Loucy (cell line): ENCODE measurements around the gene TUT7.

Experiments
- H2AFZ ChIP-seq: fragments of 200-600 bp; sonication (generic); 2 replicates; pipeline ENCODE4 v1.6.0; 2016; ENCODE audit warnings: antibody characterized with exemption, mild to moderate bottlenecking, low read length, moderate library complexity
- H3F3A ChIP-seq: fragments of 200-600 bp; 2 replicates; pipeline ENCODE4 v1.6.0; 2016; ENCODE audit warnings: antibody characterized with exemption, low read depth, mild to moderate bottlenecking
- H3K27me3 ChIP-seq: fragments of 200-600 bp; sonication (generic); 2 replicates; pipeline ENCODE4 v1.6.1; 2014; ENCODE audit warnings: low read length, mild to moderate bottlenecking; ENCODE audit not compliant: insufficient read depth, poor library complexity, severe bottlenecking
- H3K36me3 ChIP-seq: fragments of 200-600 bp; sonication (generic); 2 replicates; pipeline ENCODE4 v1.6.1; 2016; ENCODE audit warnings: low read length; ENCODE audit not compliant: insufficient read depth
- H3K4me1 ChIP-seq: fragments of 200-600 bp; sonication (generic); 2 replicates; pipeline ENCODE4 v1.5.1; 2014; ENCODE audit warnings: low read length, mild to moderate bottlenecking; ENCODE audit not compliant: insufficient read depth, poor library complexity, severe bottlenecking
- H3K4me2 ChIP-seq: fragments of 200-600 bp; sonication (generic); 2 replicates; pipeline ENCODE4 v1.6.0; 2014; ENCODE audit warnings: antibody characterized with exemption, low read length, low read depth, mild to moderate bottlenecking; ENCODE audit not compliant: poor library complexity, severe bottlenecking
- H3K4me3 ChIP-seq: fragments of 200-600 bp; sonication (generic); 2 replicates; pipeline ENCODE4 v1.5.1; 2014; ENCODE audit warnings: low read length, mild to moderate bottlenecking, mixed read lengths; ENCODE audit not compliant: poor library complexity, severe bottlenecking
- H3K79me2 ChIP-seq: fragments of 200-600 bp; sonication (generic); 2 replicates; pipeline ENCODE4 v1.6.1; 2014; ENCODE audit warnings: low read length; ENCODE audit not compliant: insufficient read depth
- H3K9ac ChIP-seq: fragments of 200-600 bp; sonication (generic); 2 replicates; pipeline ENCODE4 v1.6.0; 2014; ENCODE audit warnings: mild to moderate bottlenecking, low read depth, low read length, moderate library complexity; ENCODE audit not compliant: poor library complexity, severe bottlenecking
- H3K9me2 ChIP-seq: fragments of 200-600 bp; sonication (generic); replicated peaks from 2 replicates; pipeline ENCODE4 v1.6.1; 2016; ENCODE audit warnings: low read depth, low read length, mixed read lengths
- H3K9me3 ChIP-seq: fragments of 200-600 bp; sonication (generic); 2 replicates; pipeline ENCODE4 v1.6.1; 2014; ENCODE audit warnings: mild to moderate bottlenecking, antibody characterized with exemption, low read length, low read depth; ENCODE audit not compliant: insufficient read depth
- H4K20me1 ChIP-seq: fragments of 200-600 bp; sonication (generic); 2 replicates; pipeline ENCODE4 v1.6.0; 2014; ENCODE audit warnings: antibody characterized with exemption, low read length, mild to moderate bottlenecking; ENCODE audit not compliant: insufficient read depth, poor library complexity, severe bottlenecking
- EZH2phosphoT487 ChIP-seq: fragments of 200-600 bp; IDR thresholded peaks from 2 replicates; pipeline ENCODE4 v1.6.1; 2018; ENCODE audit warnings: antibody characterized with exemption, mild to moderate bottlenecking, moderate library complexity, borderline replicate concordance
- TF ChIP-seq, protein P1 (sequence below): fragments of 200-600 bp; sonication (generic); conservative IDR thresholded peaks from 2 replicates; pipeline ENCODE4 v1.5.1; 2014; ENCODE audit warnings: mild to moderate bottlenecking, antibody characterized with exemption, low read length

The TUT7 gene

DNA sequence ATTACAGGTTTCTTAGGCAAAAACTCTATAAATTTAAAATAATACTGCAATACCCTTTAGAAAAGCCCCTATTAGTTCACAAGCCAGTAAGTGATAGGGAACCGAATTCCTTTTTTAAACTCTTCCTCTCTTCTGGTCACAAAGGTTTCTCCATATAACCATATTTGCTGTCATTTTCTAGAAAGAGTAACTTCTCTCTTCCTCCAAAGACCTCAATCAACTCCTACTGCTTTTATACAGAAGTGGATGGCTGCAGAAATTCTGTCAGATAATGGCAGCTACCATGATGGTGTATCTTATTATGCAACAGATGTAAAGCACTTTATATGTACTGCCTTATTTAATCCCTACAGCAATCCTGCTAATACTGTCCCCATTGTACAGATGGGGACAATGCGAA is 6.2 kb downstream of the TUT7 start:
- TF ChIP-seq, protein P1, sequence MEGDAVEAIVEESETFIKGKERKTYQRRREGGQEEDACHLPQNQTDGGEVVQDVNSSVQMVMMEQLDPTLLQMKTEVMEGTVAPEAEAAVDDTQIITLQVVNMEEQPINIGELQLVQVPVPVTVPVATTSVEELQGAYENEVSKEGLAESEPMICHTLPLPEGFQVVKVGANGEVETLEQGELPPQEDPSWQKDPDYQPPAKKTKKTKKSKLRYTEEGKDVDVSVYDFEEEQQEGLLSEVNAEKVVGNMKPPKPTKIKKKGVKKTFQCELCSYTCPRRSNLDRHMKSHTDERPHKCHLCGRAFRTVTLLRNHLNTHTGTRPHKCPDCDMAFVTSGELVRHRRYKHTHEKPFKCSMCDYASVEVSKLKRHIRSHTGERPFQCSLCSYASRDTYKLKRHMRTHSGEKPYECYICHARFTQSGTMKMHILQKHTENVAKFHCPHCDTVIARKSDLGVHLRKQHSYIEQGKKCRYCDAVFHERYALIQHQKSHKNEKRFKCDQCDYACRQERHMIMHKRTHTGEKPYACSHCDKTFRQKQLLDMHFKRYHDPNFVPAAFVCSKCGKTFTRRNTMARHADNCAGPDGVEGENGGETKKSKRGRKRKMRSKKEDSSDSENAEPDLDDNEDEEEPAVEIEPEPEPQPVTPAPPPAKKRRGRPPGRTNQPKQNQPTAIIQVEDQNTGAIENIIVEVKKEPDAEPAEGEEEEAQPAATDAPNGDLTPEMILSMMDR = no peak
- TF ChIP-seq EZH2phosphoT487 = no peak
- Histone ChIP-seq H3K9me2 (no peaks in the 10 kb centered on the region), H3K36me3 (peaks cover 18% of the 10 kb centered on the region; the same call in 1 of the 2 replicates), H3K9ac (no peak overlapping the region), H3K4me3 (peak overlapping the region; percentile 47), H3K9me3 (no peaks in the 10 kb centered on the region), H4K20me1 (peaks cover 52% of the 10 kb centered on the region), H3K4me1 (peaks cover 54% of the 10 kb centered on the region), H3K4me2 (peak overlapping the region; percentile 82), H3K79me2 (peaks cover 56% of the 10 kb centered on the region), H3K27me3 (no peaks in the 10 kb centered on the region), H2AFZ (no peak overlapping the region), H3F3A (no peaks in the 10 kb centered on the region; the same call in 1 of the 2 replicates)

DNA sequence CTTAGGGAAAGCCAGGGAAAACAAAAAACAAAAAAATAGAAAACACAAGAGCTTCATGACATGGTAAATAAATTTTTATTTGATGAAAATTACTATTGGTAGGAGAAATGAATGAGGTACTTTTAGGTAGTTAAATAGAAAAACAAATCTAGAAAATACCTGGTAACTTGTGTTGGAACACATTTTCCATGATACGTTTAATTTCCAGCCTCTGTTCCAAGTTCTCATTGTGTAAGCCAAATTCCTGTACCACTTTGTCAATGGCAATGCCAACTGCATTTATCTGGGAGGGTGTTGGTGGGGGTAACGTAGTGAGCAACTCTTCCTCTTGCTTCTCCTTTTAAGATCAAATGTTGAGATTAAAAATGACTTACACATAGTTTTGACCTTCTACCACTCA is 9.4 kb downstream of the TUT7 start:
- H3K4me1 ChIP-seq = peaks cover 36% of the 10 kb centered on the region
- H3K4me2 ChIP-seq = peak overlapping the region; percentile 63
- no peak overlapping the region for H3K9ac ChIP-seq
- H3K9me2 ChIP-seq = no peaks in the 10 kb centered on the region
- peaks cover 30% of the 10 kb centered on the region for H3K79me2 ChIP-seq
- peaks cover 44% of the 10 kb centered on the region; the same call in 1 of the 2 replicates for H3K36me3 ChIP-seq
- no peaks in the 10 kb centered on the region for H3F3A ChIP-seq
- no peaks in the 10 kb centered on the region for H3K27me3 ChIP-seq
- peaks cover 25% of the 10 kb centered on the region for H4K20me1 ChIP-seq
- no peak overlapping the region for H3K4me3 ChIP-seq
- no peak overlapping the region for H2AFZ ChIP-seq
- H3K9me3 ChIP-seq = no peaks in the 10 kb centered on the region
- no peak for TF ChIP-seq EZH2phosphoT487
- TF ChIP-seq, protein P1 = no peak

DNA sequence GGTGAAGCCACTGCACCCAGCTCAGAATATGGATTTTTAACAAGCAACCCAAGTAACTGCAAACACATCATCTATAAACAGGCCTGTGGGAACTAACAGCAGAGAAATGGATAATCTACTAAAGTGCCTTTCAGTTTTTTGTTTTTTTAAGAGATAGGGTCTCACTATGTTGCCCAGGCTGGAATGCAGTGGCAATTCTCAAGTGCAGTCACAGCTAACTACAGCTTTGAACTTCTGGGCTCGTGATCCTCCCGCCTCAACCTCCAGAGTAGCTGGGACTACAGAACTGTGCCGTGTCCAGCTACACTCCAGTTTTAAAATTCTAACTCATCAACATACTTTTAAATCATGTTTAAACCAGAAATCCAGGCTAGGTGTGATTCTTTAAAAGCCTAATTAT is 11.9 kb downstream of the TUT7 start:
- Histone ChIP-seq H3K79me2 (peaks cover 7% of the 10 kb centered on the region; the same call in 1 of the 2 replicates), H3K9me3 (no peaks in the 10 kb centered on the region), H3K27me3 (no peaks in the 10 kb centered on the region), H3K4me1 (peaks cover 27% of the 10 kb centered on the region), H4K20me1 (peaks cover 9% of the 10 kb centered on the region), H3K4me2 (no peak overlapping the region), H3K4me3 (no peak overlapping the region), H3K9ac (no peak overlapping the region), H3F3A (no peaks in the 10 kb centered on the region), H3K36me3 (peaks cover 52% of the 10 kb centered on the region; the same call in 1 of the 2 replicates), H2AFZ (no peak overlapping the region), H3K9me2 (no peaks in the 10 kb centered on the region)
- TF ChIP-seq, protein P1 = no peak
- no peak for TF ChIP-seq EZH2phosphoT487
